GM21825 (cell line): ENCODE results near the gene FRMD4A.

Source experiments
- ATAC-seq: cut with Tn5 transposase; IDR thresholded peaks from one replicate; pipeline ENCODE4 v1.9.1; 2021; ENCODE audit warnings: mild to moderate bottlenecking, moderate library complexity; ENCODE audit not compliant: unreplicated experiment

FRMD4A gene

DNA sequence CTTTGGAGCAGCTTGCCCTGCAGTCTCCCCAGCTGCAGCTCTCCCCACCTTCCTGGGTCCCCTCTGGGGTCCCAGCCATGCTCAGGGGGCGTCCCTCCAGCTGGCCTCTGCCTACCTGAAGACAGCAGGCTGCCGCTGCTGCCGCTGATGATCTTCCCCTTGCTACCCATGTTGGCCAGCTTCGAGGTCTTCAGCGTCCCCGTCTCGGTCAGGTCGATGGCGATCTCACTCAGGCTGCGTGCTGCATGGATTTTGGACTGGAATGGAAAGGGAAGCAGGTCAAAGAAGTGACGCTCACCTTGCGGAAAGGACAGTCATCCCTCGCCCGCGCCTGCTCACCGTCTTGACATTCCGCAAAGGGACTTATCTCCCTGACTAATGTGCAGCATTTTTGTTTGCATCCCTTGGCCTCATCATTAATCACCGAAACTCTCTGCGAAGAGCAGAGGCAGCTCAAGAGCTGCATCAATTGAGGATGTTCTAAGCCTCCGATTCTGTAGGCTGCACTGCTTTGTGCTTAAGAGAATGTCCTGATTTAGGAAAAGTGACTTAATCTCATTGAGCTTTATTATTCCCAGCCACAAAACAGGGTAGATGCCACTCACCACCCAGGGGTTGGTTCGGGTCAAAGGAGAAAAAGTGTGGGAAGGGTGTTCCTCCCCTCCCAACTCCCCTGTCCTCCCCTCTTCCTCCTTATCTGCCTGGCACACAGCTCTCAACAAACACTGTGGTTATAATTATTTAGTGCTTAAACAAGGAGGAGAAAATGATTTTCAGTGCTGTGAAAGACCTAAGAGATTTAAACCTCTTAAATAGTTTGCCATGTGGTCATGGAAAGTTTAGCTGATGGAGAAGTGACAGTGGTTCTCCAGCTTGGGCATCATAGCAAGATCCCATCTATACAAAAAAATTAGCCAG, 636.7 kb downstream of the FRMD4A start:
- ATAC-seq, result no peak

DNA sequence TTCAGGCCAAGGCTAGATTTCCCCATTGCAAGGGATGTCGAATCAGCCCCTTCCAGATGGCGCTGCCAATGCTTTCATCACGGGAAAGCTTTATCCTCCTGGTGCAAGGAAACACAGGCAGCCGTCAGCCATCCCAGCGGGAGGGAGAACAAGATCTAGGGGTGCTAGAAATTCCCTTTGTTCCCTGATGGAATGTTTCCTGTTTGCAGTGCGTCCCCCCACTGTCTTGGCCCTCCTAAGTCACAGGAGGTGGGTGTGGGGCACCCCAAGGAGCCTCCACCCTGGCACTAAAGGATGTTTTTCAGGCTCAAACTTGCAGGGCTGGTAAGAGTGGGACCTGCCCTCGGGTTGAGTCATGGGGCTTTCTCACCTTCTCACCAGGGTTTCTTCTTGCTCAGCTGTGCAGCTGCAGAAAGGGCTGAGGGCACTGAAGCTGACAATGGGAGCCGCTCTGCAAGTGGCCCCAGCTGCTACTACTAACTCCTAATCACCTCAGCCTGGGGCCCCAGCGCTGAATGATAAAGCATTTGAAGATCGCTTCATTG, 640.4 kb downstream of the FRMD4A start:
- peak; percentile 66 for ATAC-seq

DNA sequence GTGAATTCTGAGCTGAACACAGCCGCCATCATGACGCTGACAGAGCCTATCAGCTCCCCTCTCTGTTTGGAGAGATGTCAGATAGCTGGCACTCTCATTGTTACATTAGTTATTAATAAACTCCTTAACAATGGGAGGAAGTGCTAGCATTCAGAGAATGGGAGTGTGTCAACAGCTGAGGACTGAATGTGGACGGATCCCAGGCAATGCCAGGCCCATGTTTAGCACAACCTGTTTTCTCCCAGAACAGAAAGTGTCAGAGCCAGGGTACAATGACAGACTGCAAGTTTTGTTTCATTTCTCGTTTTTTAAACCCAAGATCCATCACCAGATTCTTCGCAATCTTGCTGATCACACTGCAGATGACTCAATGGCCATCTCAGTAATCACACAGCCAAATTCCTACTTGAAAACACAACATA, 644.4 kb downstream of the FRMD4A start:
- ATAC-seq, result no peak

DNA sequence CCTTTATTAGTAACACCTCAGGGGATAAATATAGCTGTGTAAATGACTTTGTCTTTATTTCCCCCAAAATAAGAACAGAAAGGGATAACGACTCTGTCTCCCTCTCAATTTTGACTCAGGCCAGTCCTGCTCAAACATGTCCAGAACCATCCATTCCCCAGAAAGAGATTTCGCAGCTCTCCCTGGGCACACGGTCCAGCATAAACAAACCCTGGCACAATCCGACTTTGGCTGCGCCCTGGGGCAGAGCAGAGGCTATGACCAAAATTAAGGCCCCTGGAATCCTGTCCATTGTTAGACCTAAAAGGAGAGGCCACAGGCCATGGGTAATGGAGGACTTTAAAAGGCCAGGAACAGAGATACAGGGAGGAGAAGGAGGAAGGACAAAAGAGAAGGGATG, 644.8 kb downstream of the FRMD4A start:
- ATAC-seq, result no peak

DNA sequence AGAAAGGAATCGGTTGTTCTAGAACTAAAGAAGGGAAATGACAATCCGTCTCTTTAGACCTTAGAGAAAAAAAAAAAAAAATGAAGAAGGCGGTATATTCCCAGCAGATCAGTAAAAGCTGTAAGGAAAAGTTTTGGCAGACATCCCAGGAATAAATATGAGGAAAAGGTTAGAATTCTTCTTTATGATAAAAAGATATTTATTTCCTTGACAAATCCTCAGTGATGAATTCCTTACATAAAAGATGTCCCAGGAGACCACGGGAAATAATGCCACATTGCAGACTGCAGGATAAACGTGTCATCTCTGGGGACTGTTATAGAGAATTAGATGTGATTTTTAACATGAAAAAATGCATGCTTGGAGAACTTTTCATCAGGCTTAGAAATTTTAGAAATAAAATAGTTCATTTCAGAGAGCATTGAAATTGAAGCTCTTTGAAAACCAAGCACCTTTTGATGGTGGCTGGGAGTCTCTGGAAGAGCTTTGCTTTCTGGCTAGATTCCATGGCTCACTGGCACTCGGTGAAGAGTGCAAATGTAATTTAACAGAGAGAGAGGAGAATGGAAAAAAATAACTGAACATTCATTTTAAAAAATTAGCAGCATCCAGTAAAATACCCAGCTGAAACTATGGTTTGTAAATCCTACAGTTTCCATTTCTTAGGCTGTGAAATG, 645.8 kb downstream of the FRMD4A start:
- no peak for ATAC-seq

DNA sequence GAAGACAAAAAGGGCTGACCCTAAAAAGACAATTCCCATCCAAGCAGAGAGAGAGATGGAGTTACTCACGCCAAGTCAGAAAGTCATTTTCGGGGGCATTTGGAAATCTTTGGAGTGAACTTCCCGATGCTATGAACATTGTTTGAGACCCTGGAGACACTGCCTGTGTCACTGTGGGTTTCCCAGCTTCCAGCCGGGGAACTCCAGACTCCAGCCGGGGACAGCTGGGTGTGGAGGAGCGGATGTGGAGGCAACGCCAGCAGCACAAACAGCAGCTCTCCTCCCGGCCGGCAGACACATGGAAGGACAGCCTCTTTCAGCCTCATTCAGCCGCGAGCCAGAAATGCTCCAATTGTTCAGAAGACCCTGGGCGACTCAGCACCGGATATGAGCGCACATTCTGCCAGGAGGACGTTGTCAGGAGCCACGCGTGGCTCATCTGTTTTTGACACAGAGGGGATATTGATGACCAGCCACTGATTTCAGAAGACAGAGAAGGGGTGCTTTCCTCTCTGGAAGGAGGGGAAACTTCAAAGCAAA, 646.4 kb downstream of the FRMD4A start:
- no peak for ATAC-seq

DNA sequence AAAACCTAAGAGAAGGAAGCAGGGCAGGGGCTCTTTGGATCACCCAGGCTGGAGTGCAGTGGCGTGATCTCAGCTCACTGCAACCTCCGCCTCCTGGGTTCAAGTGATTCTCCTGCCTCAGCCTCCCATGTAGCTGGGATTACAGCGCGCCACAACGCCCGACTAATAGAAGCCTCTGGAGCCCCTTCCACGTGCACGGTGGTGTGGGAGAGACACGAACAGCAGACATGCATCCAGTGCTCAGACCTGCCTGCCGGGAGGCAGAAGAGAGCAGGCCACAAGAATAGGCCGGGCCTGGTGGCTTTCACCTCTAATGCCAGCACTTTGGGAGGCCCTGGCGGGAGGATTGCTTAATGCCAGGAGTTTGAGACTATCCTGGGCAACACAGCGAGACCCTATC, 647.7 kb downstream of the FRMD4A start:
- no peak for ATAC-seq

DNA sequence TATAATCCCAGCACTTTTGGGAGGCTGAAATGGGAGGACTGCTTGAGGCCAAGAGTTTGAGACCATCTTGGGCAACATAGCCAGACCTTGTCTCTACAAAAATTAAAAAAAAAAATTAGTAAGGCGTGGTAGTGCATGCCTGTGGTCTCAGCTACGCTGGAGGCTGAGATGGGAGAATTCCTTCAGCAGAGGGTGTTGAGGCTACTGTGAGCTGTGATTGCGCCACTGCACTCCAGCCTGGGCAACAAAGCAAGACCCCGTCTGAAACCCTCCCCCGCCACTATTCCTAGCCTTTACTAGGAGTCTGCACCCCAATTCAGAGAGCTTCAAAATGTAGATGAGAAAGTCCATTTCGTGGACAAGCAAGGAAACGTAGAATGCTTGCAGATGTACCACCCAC, 648.8 kb downstream of the FRMD4A start:
- ATAC-seq, result no peak

DNA sequence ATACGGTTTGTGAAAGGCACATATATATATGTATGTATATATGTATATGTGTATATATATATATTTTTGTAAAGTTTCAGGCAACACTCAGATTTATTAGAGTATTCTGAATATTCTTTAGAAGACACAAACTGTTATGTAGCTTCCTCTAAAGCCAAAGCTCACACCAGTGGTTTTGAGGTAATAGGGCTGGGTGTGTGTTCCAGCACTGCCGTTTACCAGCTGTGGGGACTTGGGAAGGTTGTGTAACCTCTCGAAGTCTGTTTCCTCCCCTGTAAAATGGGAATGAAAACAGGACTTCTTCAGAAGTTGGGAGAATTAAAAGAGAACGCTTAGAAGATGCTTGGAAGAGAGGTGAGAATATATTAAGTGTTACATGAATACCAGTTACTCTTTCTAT, 649.2 kb downstream of the FRMD4A start:
- ATAC-seq, result no peak

DNA sequence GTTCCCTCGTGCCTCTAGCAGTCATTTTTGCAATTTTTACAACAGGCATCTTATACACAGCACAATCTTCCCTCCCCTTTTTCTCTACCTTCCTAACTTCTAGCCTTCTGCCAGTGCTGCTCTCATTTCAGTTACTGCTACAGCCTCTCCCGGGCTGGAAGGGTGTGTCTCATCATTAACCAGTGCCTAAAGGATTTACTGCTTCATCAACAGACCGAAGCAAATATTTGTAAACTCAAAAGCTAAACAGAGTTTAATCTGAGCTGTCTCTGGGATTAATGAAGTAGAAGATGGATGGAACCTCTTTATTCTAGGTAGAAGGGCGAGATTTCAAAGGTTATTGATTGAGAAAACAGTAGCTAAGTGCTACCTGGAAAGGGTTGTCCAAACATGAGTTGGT, 649.6 kb downstream of the FRMD4A start:
- ATAC-seq, result no peak

DNA sequence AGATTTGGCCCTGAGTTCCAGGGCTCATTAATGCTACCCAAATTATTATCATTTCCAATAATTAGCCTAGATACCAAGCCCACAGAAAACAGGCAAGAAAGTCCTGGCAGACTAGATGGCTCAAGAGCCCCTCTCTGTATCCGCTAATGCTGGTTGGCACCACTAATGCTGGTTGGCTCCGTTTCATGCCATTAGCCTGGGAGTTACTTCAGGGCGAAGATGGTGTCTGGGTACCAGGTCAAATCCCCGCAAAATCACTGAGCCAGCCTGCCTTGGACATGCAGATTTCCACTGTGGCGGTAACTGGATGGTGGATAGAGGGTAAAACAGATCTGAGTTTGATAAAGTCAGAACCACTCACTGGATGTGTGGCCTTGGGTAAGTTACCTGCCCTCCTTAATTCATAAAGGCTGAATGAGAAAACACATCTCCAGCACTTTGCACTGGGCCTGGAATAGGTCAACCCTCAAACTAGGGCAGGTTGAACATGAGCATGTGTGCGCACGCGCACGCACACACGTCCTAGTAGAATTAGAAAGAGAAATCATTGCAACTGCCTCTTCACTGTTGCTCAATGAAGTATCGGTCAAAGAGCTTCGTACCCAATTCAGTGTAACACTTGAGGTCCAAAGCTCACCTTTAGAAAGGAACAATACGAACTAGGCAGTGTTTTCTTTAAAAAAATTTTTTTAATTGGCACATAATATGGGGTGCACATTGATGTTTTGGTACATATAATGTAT, 652.5 kb downstream of the FRMD4A start:
- ATAC-seq, result no peak

DNA sequence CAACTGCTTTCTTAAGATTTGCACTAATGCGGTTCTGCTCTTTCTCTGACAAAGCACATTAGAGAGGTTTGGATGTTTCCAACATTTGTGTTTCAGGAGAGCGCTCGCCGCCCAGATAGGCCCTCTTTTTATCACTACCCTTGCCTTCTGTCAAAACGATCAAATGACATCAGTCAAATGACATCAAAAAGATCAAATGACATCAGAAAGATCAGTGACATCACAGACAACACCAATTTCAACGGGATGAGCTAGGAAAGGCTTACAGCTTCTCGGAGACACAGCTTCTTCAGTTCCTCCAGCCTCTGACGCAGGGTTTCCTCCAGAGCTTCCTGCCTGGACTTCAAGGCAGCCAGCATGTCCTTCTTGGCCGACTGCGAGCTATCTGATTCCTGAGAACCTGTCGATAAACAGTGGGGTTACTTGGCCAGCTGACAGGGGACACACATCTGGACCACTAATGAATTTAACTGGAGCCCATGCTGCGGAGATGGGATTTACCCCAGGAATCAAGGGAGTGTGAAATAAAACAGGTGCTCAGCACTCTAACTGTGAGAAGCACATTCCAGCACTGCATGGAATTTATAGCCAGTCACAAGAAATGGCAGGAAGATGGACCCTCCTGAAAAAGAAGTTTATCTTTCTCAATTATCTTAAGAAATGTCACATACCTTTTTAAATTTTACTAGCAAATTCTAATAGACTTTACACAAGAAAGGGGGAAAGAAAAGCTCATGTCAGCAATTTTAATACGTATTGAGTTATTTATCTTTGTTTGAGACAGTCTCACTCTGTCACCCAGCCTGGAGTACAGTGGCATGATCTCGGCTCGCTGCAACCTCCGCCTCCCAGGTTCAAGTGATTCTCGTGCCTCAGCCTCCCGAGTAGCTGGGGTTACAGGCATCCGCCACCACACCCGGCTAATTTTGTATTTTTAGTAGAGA, 655.8 kb downstream of the FRMD4A start:
- no peak for ATAC-seq

DNA sequence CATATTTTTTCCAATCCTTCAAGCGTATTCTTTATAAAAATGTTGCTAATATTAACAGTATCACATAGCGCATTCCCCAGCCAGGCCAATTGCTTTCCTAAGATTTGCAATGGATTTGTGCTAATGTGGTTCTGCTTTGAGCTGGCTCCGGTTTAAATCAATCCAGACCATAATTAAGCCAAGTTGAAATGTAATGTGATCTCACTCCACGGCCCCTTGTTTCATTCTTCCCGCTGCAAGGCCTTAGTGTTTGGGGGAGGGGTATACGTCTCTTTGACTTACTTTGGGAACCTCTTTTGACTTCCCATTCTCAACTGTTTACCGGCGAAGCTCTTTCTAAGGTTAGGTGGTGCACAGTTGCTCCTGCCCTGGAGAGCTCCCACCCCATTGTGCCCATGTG, 657.6 kb downstream of the FRMD4A start:
- ATAC-seq, result no peak

DNA sequence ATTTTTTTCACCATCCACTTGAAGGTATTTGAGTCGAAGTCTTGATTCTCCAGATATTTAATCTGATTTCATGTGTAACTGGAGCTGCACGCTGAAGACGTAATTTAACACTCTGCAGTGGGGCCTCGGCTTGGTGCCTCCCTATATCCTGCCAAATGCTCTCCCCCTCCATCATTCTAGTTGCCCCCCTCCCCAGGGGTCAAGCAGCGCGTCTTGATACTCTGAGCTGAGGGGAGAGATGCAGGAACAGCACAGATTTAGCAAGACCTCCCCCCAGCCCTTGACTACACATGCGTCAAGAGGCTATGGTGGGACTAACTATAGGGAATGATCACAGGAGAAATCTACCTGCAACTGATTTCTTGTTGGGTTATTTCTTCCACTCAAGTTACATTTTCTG, 658.2 kb downstream of the FRMD4A start:
- no peak for ATAC-seq

DNA sequence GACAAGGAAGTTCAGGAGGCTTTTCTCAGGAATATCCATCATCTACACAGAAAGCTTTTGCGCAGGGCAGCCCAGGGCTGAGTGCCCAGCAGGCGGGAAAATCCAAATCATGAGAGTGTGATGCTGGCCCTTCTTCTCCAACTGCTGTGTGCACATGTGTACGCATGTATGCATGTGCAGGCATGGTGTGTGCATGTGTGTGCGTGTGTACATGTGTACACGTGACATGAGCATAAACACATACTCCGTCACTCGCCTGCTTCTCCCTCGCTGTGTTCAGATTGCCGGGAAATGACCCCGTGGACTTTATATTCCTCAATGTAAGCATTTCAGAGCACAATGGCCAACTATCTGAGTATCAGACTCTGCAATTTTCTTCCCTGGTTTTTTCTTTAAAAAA, 658.8 kb downstream of the FRMD4A start:
- no peak for ATAC-seq

DNA sequence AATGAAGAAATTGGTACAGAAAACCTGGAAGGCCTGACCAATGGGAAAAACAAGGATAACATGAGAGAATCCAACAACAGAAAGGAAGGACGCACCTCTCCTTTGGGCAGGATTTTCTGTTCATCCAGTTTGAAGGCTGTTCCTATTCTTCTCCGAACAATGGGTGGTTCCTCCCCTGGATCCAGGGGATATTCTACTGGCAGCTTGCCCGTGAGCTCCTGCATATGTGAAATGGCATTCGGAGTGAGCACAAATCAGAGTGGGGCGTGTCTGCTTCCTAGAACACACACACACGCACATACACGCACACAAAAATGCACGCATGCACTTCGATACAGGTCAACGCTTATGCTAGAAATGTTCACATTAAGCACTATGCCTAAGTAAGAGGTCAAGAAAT, 660.4 kb downstream of the FRMD4A start:
- ATAC-seq, result no peak

DNA sequence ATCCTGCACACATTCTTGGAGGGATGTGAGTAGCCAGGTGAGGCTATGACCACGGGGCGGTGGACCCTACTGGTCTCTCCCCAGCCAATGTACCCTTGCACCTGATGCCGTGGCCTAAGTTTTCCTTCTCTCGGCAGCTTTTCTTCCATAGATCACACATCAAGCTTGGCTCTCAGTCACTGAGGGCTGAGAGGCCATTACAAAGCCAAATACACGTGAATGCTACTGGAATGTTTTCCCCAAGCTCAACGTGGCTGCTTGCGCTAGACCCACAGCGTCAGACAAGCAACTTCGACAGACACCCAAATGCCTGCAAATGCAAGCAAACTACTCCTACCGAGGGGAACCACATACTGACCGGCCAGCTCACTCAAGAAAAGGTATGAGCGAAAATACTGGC, 660.8 kb downstream of the FRMD4A start:
- no peak for ATAC-seq

DNA sequence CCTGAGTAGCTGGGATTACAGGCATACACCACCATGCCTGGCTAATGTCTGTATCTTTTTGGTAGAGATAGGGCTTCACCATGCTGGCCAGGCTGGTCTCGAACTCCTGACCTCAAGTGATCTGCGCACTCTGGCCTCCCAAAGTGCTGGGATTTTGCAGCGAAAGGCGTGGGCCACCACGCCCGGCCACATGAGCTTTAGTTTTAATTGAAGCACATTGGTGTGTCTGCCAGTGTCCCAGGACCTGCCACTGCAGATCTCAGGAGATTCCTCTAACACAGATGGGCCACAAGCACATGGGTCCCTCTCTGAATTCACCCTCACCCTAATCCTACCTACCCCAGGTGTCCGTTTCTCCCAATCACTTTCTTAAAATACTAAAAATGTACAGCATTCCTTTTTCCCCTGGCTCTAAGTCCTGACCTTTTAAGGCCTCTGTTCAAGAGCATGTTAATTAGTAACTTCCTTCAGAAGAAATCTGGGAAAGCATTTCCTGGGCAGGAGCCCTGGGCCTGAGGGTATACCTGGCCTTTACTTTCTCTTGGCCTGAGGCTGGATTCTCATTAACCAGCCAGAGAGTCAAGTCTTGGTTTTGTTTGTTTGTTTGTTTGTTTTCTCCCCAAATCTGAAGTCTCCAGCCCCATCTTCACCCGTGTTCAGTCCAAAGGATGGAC, 661.4 kb downstream of the FRMD4A start:
- no peak for ATAC-seq

DNA sequence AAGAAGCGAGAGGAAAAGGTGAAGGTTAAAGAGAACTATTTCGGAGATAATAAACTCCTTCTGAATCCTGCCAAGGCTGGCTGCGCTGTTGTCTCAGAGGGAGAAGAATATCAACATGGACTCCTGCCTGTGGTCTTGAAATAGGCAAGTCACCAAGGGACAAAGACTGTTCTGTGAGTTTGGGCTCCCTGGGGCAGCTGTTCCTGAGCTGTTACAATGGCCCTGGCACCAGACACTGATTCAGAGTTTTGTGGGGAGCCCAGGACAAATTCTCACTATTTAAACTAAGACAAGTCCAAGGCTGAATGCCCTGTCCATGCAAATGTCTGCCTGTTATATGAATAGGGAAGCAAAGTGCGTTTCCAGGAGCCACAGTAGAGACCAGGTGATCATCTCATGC, 662.6 kb downstream of the FRMD4A start:
- no peak for ATAC-seq
